GM12873 (cell line): ENCODE results near the gene CCDC138.

Experiments
- TF ChIP-seq, protein P1 (sequence below): IDR thresholded peaks from 2 replicates; pipeline ENCODE4 v1.5.1; 2012; ENCODE audit warnings: low read depth, mild to moderate bottlenecking, moderate library complexity, low read length, control low read depth; ENCODE audit not compliant: insufficient read depth; ENCODE audit errors: missing control alignments

The CCDC138 gene

DNA sequence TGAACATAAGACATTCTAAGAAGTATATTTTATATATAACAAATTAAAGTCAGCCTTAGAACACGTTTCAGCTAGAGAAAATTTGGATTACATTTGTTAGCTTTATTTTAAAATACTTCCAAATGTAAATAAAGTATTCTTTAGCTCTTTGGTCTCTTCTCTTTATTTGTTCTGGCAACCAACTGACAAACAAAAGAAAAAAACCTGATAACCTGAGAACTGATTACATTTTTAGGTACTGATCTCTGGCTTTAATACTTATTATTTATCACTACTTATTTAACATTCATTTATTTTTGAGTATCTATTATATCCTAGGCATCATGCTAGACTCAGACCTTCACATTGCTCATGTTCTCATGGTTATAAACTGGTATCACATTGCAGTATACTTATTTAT lies 18.5 kb downstream of the CCDC138 start:
- TF ChIP-seq, protein P1, sequence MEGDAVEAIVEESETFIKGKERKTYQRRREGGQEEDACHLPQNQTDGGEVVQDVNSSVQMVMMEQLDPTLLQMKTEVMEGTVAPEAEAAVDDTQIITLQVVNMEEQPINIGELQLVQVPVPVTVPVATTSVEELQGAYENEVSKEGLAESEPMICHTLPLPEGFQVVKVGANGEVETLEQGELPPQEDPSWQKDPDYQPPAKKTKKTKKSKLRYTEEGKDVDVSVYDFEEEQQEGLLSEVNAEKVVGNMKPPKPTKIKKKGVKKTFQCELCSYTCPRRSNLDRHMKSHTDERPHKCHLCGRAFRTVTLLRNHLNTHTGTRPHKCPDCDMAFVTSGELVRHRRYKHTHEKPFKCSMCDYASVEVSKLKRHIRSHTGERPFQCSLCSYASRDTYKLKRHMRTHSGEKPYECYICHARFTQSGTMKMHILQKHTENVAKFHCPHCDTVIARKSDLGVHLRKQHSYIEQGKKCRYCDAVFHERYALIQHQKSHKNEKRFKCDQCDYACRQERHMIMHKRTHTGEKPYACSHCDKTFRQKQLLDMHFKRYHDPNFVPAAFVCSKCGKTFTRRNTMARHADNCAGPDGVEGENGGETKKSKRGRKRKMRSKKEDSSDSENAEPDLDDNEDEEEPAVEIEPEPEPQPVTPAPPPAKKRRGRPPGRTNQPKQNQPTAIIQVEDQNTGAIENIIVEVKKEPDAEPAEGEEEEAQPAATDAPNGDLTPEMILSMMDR = no peak

DNA sequence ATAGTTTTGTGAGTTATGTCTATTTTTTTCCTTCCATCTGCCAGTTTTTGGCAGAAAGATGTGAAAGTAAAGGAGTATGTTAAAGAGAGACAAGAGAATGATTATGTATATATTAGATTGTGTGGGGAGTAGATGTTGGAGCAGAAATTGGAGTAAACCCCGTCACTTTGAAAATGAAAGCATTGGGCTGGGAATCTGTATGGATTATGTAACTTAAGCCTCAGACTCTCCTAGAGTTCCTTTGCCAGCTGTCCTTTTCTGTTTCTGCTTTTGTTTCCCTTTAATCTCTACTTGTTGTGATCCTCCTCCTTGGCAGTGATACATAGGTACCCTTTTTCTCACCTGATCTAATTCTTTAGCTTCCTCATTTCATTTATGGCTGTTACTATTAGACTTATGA lies 19.2 kb downstream of the CCDC138 start:
- TF ChIP-seq, protein P1 = no peak

DNA sequence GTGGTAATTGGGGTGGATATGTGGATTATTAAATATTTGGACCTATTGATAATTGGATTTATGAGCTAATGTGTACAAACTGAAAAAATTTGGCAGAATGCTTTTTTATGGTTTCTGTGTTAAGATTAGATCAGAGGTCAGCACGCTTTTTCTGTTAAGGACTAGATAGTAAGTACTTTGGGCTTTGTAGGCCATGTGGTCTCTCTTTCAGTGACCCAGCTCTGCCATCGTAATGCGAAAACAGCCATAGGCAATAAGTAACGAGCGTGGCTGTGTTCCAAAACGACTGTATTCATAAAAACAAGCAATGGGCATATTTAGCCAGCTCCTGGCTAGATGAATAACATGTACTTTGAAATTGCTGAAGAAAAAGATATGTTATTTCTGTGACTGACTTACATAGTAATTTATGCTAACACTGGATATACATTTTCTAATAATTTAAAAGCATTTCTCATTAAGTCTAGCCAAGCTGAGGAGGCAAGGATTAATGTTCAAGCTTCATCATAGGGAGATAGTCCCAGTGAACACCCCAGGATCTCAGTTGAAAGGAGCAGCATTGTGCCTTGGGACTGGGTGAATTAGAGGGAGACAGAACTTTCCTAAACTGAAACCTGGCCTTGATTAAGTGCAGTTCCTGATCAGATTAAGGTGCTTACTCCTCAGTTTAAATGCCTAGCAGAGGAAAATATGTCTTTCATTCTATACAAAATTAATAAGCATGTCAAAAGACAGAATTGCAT lies 20.0 kb downstream of the CCDC138 start:
- TF ChIP-seq, protein P1 = no peak

DNA sequence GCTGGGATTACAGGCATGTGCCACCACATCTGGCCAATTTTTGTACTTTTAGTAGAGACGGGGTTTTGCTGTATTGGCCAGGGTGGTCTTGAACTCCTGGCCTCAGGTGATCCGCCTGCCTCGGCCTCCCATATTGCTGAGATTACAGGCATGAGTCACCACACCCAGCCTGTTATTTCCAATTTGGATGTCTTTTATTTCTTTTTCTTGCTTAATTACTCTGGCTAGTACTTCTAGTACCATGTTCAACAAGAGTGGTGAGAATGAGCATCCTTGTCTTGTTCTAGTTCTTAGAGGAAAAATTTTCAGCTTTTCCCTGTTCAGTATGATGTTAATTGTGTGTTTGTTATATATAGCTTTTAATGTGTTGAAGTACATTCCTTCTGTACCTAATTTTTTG lies 23.4 kb downstream of the CCDC138 start:
- TF ChIP-seq, protein P1 = no peak

DNA sequence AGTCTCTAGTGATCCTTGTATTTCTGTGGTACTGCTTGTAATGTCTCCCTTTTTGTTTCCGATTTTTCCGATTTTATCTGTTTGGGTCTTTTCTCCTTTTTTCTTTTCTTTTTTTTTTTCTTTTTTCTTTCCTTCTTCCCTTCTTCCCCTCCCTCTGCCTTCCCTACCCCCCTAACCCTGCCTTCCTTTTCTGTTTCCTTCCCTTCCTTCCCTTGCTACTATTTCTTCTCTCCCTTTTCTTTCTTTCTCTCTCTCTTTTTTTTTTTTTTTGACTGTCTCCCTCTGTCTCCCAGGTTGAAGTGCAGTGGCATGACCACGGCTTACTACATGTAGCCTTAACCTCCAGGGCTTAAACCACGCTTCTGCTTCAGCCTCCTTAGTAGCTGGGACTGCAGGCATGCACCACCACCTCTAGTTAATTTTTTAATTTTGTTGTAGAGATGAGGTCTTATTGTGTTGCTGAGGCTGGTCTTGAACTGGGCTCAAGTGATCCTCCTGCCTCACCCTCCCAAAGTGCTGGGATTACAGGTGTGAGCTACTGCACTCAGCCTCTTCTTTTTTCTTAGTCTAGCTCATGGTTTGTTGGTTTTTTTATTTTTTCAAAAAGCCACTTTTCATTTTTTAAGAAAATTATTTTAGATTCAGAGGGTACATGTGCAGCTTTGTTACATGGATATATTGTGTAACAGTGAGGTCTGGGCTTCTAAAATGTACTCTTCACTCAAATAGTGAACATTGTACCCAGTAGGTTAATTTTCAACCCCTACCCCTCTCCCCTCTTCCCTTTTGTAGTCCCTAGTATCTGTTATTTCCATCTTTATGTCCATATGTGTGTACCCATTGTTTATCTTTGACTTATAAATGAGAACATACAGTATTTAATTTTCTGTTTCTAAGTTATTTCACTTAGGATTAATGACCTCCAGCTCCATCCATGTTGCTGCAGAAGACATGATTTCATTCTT lies 24.7 kb downstream of the CCDC138 start:
- TF ChIP-seq, protein P1 = no peak

DNA sequence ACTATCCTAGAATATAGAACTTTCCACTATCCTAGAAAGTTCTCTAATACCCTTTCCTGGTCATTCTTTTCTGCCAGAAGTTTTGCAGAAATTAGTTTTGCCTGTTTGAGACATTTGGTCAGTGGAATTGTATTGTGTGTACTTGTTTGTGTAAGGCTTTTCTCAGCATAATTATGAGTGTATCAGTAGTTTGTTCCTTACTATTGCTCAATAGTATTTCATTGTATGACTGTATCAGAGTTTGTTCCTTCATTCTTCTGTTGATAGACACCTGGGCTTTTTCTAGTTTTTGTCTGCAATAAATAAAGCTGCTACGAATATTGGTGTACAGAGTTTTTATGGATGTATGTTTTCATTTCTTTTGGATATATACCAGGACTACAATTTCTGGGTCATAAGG lies 27.2 kb downstream of the CCDC138 start:
- TF ChIP-seq, protein P1 = no peak

DNA sequence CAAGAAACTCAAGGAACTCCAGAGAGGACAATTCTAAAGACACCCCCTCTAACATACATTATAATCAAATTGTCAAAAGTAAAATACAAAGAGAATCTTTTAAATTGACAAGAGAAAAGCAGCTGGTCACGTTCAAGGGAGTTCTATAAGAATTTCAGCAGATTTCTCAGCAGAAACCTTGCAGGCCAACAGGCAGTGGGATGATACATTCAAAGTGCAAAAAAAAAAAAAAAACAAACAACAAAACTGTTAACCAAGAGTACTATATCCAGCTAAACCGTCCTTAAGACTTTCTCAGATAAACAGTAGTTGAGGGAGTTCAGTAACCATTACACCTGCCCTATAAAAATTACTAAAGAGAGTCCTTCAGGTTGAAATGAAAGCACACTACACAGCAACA lies 33.9 kb downstream of the CCDC138 start:
- TF ChIP-seq, protein P1 = no peak
